Activated CD4-positive, alpha-beta T cell treated with anti-CD3 and anti-CD28 coated beads for 1 hour (primary cell): Measurements from ENCODE around the gene HLA-F.

Experiments
- DNase-seq: peaks from one replicate; pipeline ENCODE4 v3.0.0-alpha.2; 2020

HLA-F gene

GRCh38 chr6:29744621-29745020, 21.4 kb downstream of the HLA-F start:
- DNase-seq, result no peak

GRCh38 chr6:29745386-29745785, 22.2 kb downstream of the HLA-F start:
- DNase-seq, result no peak

GRCh38 chr6:29745855-29746449, 22.7 kb downstream of the HLA-F start:
- no peak for DNase-seq

- DNase-seq, result no peak
Observed at GRCh38 chr6:29746846-29747687, 23.8 kb downstream of the HLA-F start.

GRCh38 chr6:29747688-29748250, 24.5 kb downstream of the HLA-F start:
- no peak for DNase-seq

- peak; percentile 71 for DNase-seq
Observed at GRCh38 chr6:29748391-29749307, 25.4 kb downstream of the HLA-F start.

GRCh38 chr6:29749308-29749662, 26.1 kb downstream of the HLA-F start:
- no peak for DNase-seq

GRCh38 chr6:29749668-29750067, 26.4 kb downstream of the HLA-F start:
- no peak for DNase-seq

- DNase-seq, result no peak
Observed at GRCh38 chr6:29750709-29751108, 27.5 kb downstream of the HLA-F start.

- DNase-seq, result no peak
Observed at GRCh38 chr6:29751480-29751879, 28.2 kb downstream of the HLA-F start.

GRCh38 chr6:29752451-29753308, 29.4 kb downstream of the HLA-F start:
- DNase-seq, result peak; percentile 76

GRCh38 chr6:29753309-29753644, 30.0 kb downstream of the HLA-F start:
- no peak for DNase-seq

- DNase-seq, result no peak
Observed at GRCh38 chr6:29755295-29755871, 32.1 kb downstream of the HLA-F start.

- DNase-seq, result no peak
Observed at GRCh38 chr6:29757282-29757681, 34.0 kb downstream of the HLA-F start.

- DNase-seq, result no peak
Observed at GRCh38 chr6:29757701-29758293, 34.6 kb downstream of the HLA-F start.

- no peak for DNase-seq
Observed at GRCh38 chr6:29758761-29759160, 35.5 kb downstream of the HLA-F start.

GRCh38 chr6:29759457-29759856, 36.2 kb downstream of the HLA-F start:
- no peak for DNase-seq

GRCh38 chr6:29760328-29760727, 37.1 kb downstream of the HLA-F start:
- DNase-seq, result no peak

GRCh38 chr6:29762051-29762450, 38.8 kb downstream of the HLA-F start:
- no peak for DNase-seq

GRCh38 chr6:29762781-29763214, 39.6 kb downstream of the HLA-F start:
- no peak for DNase-seq

GRCh38 chr6:29763491-29764289, 40.5 kb downstream of the HLA-F start:
- DNase-seq, result no peak
